HUES64 (cell line): ENCODE data around the gene WWOX.

ENCODE experiments used
- H3K27ac ChIP-seq: 2 replicates; pipeline ENCODE4 v1.7.0; 2013; ENCODE audit warnings: low read depth, low read length, inconsistent platforms
- H3K27me3 ChIP-seq: 2 replicates; pipeline ENCODE4 v1.6.1; 2013; ENCODE audit warnings: mild to moderate bottlenecking, low read length; ENCODE audit not compliant: insufficient read depth
- H3K36me3 ChIP-seq: 2 replicates; pipeline ENCODE4 v1.6.1; 2013; ENCODE audit warnings: mild to moderate bottlenecking, low read length; ENCODE audit not compliant: insufficient read depth
- H3K4me1 ChIP-seq: 2 replicates; pipeline ENCODE4 v1.6.1; 2013; ENCODE audit warnings: mild to moderate bottlenecking, low read length, moderate library complexity; ENCODE audit not compliant: insufficient read depth
- H3K4me3 ChIP-seq: 2 replicates; pipeline ENCODE4 v1.5.1; 2013; ENCODE audit warnings: mild to moderate bottlenecking, low read length, moderate library complexity
- H3K9ac ChIP-seq: 2 replicates; pipeline ENCODE4 v1.6.1; 2013; ENCODE audit warnings: mild to moderate bottlenecking, low read depth, low read length
- H3K9me3 ChIP-seq: 2 replicates; pipeline ENCODE4 v1.6.1; 2013; ENCODE audit warnings: low read depth, low read length; ENCODE audit not compliant: insufficient read depth
- WGBS: fragments of 150-250, 120-280 bp; methylation state at CpG from one replicate; pipeline ENCODE4 v1.1.7; 2013; ENCODE audit warnings: missing lambda C conversion rate; 5-methylcytosine and 5-hydroxymethylcytosine counted together

WWOX gene

GRCh38 chr16:78522327-78522726 is 422.9 kb downstream of the WWOX start:
- H3K36me3 ChIP-seq = no peaks in the 10 kb centered on the region
- H3K4me1 ChIP-seq = no peaks in the 10 kb centered on the region
- no peaks in the 10 kb centered on the region for H3K9me3 ChIP-seq
- H3K4me3 ChIP-seq = no peak overlapping the region
- no peaks in the 10 kb centered on the region for H3K27me3 ChIP-seq
- no peak overlapping the region for H3K27ac ChIP-seq
- H3K9ac ChIP-seq = no peak overlapping the region
- WGBS = 90% methylated on average over 5 of the region's 5 CpGs

GRCh38 chr16:78523212-78523985 is 423.9 kb downstream of the WWOX start:
- 94% methylated on average over 8 of the region's 9 CpGs for WGBS
- no peak overlapping the region for H3K27ac ChIP-seq
- no peaks in the 10 kb centered on the region for H3K4me1 ChIP-seq
- H3K27me3 ChIP-seq = no peaks in the 10 kb centered on the region
- no peaks in the 10 kb centered on the region for H3K36me3 ChIP-seq
- H3K4me3 ChIP-seq = no peak overlapping the region
- H3K9me3 ChIP-seq = no peaks in the 10 kb centered on the region
- no peak overlapping the region for H3K9ac ChIP-seq

GRCh38 chr16:78524066-78524595 is 424.7 kb downstream of the WWOX start:
- Histone ChIP-seq H3K36me3 (no peaks in the 10 kb centered on the region), H3K27me3 (no peaks in the 10 kb centered on the region), H3K9me3 (no peaks in the 10 kb centered on the region), H3K4me3 (no peak overlapping the region), H3K27ac (no peak overlapping the region), H3K4me1 (no peaks in the 10 kb centered on the region), H3K9ac (no peak overlapping the region)
- WGBS = 99% methylated on average over 3 of the region's 4 CpGs

GRCh38 chr16:78528265-78528664 is 428.8 kb downstream of the WWOX start:
- WGBS = 93% methylated on average over 4 of the region's 5 CpGs
- no peaks in the 10 kb centered on the region for H3K9me3 ChIP-seq
- no peaks in the 10 kb centered on the region for H3K36me3 ChIP-seq
- no peaks in the 10 kb centered on the region for H3K4me1 ChIP-seq
- no peaks in the 10 kb centered on the region for H3K27me3 ChIP-seq
- H3K27ac ChIP-seq = no peak overlapping the region
- H3K9ac ChIP-seq = no peak overlapping the region
- no peak overlapping the region for H3K4me3 ChIP-seq

- Histone ChIP-seq H3K27me3 (no peaks in the 10 kb centered on the region), H3K27ac (no peak overlapping the region), H3K4me3 (no peak overlapping the region), H3K9me3 (no peaks in the 10 kb centered on the region), H3K36me3 (no peaks in the 10 kb centered on the region), H3K9ac (no peak overlapping the region), H3K4me1 (no peaks in the 10 kb centered on the region)
- WGBS = 92% methylated on average over 5 of the region's 5 CpGs
Measured at GRCh38 chr16:78529881-78530280, 430.4 kb downstream of the WWOX start.

GRCh38 chr16:78530283-78530682 is 430.8 kb downstream of the WWOX start:
- Histone ChIP-seq H3K4me1 (no peaks in the 10 kb centered on the region), H3K36me3 (no peaks in the 10 kb centered on the region), H3K27me3 (no peaks in the 10 kb centered on the region), H3K4me3 (no peak overlapping the region), H3K9me3 (no peaks in the 10 kb centered on the region), H3K9ac (no peak overlapping the region), H3K27ac (no peak overlapping the region)
- 73% methylated on average over 4 of the region's 4 CpGs for WGBS

- 82% methylated on average over 3 of the region's 4 CpGs for WGBS
- no peak overlapping the region for H3K27ac ChIP-seq
- no peaks in the 10 kb centered on the region for H3K27me3 ChIP-seq
Measured at GRCh38 chr16:78535098-78535497, 435.6 kb downstream of the WWOX start.

GRCh38 chr16:78537511-78537910 is 438.1 kb downstream of the WWOX start:
- H3K9ac ChIP-seq = no peak overlapping the region
- no peak overlapping the region for H3K4me3 ChIP-seq
- H3K9me3 ChIP-seq = no peaks in the 10 kb centered on the region
- no peak overlapping the region for H3K27ac ChIP-seq
- H3K36me3 ChIP-seq = no peaks in the 10 kb centered on the region
- no peaks in the 10 kb centered on the region for H3K27me3 ChIP-seq
- 96% methylated on average over 10 of the region's 10 CpGs for WGBS
- no peaks in the 10 kb centered on the region for H3K4me1 ChIP-seq

More at GRCh38 chr16:78535098-78535497, 435.6 kb downstream of the WWOX start:
- H3K9ac ChIP-seq = no peak overlapping the region
- no peaks in the 10 kb centered on the region for H3K36me3 ChIP-seq
- no peaks in the 10 kb centered on the region for H3K4me1 ChIP-seq
- no peak overlapping the region for H3K4me3 ChIP-seq
- no peaks in the 10 kb centered on the region for H3K9me3 ChIP-seq

GRCh38 chr16:78538292-78538691 is 438.8 kb downstream of the WWOX start:
- Histone ChIP-seq H3K9ac (no peak overlapping the region), H3K27me3 (no peaks in the 10 kb centered on the region), H3K4me3 (no peak overlapping the region), H3K4me1 (no peaks in the 10 kb centered on the region), H3K36me3 (no peaks in the 10 kb centered on the region), H3K9me3 (no peaks in the 10 kb centered on the region), H3K27ac (no peak overlapping the region)
- 89% methylated on average over 8 of the region's 9 CpGs for WGBS

GRCh38 chr16:78538919-78539318 is 439.5 kb downstream of the WWOX start:
- Histone ChIP-seq H3K4me1 (no peaks in the 10 kb centered on the region), H3K36me3 (no peaks in the 10 kb centered on the region), H3K27ac (no peak overlapping the region), H3K9ac (no peak overlapping the region), H3K9me3 (no peaks in the 10 kb centered on the region), H3K27me3 (no peaks in the 10 kb centered on the region), H3K4me3 (no peak overlapping the region)
- 97% methylated on average over 3 of the region's 3 CpGs for WGBS

GRCh38 chr16:78542419-78542818 is 443.0 kb downstream of the WWOX start:
- Histone ChIP-seq H3K36me3 (no peaks in the 10 kb centered on the region), H3K4me3 (no peak overlapping the region), H3K4me1 (no peaks in the 10 kb centered on the region), H3K9ac (no peak overlapping the region), H3K27ac (no peak overlapping the region), H3K27me3 (no peaks in the 10 kb centered on the region), H3K9me3 (no peaks in the 10 kb centered on the region)
- 96% methylated on average over 7 of the region's 7 CpGs for WGBS
